HG03196 (cell line): ENCODE measurements around the gene METTL24.

Experiments
- ATAC-seq: cut with Tn5 transposase; IDR thresholded peaks from one replicate; pipeline ENCODE4 v1.9.1; 2021; ENCODE audit not compliant: unreplicated experiment

METTL24 gene

GRCh38 chr6:110338820-110339470 lies 19.2 kb downstream of the METTL24 start:
- no peak for ATAC-seq

DNA sequence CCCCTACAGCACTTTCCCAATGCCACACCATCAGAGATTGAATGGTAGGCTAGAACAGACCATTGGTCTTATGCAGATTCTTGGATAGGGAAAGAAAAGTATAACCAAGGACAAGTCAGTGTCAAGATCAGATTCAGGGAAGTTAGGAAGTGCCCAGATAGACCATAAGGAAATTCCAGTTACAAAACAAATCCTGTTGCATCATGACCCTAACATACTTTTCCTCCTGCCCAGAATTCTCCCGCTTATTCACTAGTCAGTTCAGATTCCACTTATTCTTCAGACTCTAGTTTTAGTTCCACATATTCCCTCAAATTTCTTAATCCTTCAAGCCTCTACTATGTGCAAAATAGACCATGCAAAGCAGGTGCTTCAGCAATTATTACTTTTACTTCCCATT lies 20.7 kb downstream of the METTL24 start:
- no peak for ATAC-seq

DNA sequence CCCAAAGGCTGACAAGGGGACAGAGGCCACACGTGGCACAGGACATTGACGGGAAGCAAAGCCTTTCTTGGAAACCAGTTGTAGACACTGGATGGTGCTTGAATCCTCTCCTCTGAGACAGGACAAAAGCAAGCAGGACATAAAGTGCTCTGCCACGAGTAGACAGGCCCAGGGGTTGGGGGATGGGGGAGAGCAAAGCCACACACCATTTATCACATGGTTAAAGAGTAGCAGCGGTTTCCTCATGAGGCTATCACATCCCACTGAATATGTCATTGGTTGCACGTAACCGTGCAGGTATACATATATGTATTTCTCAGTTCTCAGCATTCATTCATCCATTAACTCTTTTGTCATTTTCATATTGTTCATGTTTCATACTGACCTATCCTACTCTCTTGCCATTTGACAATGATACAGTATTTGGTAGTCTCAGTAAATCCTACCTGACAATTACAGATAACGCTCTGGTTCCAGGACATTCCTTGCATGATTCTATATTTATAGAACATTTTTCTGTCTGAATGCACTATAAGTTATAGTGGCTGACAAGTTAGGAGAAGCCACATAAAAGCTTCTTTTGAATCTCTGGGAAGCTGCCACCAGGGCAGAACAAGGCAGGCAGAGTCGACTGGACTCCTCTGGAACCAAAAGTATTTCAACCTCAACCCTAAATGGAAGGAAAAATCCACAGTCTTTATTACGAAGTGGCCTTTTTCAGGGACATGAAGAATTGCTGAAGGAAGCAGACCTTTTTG lies 23.5 kb downstream of the METTL24 start:
- ATAC-seq, result no peak

GRCh38 chr6:110332281-110332680 lies 25.9 kb downstream of the METTL24 start:
- no peak for ATAC-seq

DNA sequence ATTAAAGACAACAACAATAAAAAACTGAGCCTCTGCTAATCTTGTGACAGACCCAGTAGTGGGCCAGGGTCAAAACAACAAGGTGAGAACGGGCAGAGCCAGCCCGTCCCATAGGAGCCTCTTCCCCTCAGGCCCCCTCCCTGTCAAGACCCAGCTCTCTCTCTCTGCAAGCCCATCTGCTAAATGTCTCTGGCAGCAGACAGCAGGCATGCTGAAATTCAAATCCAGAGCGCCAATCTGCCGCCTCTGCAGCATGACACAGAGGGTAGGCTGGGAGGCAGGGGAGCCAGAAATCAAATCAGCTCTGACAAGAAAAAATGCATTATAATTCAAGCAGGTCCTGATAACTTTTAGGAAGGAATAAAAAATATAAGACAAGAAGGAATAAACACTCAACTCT lies 26.3 kb downstream of the METTL24 start:
- no peak for ATAC-seq

DNA sequence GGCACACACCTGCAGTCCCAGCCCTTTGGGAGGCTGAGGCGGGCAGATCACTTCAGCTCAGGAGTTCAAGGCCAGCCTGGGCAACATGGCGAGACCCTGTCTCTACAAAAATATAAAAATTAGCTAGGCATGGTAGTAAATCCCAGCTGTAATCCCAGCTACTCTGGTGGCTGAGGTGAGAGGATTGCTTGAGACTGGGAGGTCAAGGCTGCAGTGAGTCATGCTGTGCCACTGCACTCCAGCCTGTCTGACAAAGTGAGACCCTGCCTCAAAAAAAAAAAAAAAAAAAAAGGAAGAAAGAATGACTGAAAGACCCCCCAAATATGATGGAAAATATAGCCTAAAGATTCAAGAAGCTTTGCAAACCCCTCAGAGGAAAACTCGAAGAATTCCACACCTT lies 26.8 kb downstream of the METTL24 start:
- no peak for ATAC-seq

- ATAC-seq, result no peak
These were observed 28.3 kb downstream of the METTL24 start for GRCh38 chr6:110329714-110330436.

GRCh38 chr6:110329348-110329713 lies 28.8 kb downstream of the METTL24 start:
- no peak for ATAC-seq

GRCh38 chr6:110328259-110328658 lies 29.9 kb downstream of the METTL24 start:
- ATAC-seq, result no peak

GRCh38 chr6:110327391-110327790 lies 30.8 kb downstream of the METTL24 start:
- ATAC-seq, result no peak

- ATAC-seq, result no peak
These were observed 31.5 kb downstream of the METTL24 start for GRCh38 chr6:110326609-110327008.

GRCh38 chr6:110326057-110326456 lies 32.1 kb downstream of the METTL24 start:
- no peak for ATAC-seq

DNA sequence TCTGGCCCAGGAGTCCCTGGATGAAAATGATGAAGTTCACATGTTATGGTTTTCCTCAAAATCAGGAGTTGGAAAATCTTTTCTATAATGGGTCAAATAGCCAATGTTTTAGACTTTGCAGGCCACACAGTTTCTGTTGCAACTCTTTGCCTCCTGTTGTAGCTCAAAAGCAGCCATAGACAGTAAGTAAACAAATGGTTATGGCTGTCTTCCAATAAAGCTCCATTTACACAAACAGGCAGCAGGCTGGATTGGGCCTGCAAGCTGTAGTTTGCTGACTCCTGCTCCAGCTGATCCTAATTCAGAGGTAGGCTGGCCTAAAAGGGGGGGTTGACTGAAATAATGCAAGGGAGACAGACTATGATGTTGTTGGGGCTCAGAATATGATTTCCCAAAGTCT lies 33.0 kb downstream of the METTL24 start:
- no peak for ATAC-seq

GRCh38 chr6:110324548-110324947 lies 33.6 kb downstream of the METTL24 start:
- no peak for ATAC-seq

- no peak for ATAC-seq
These were observed 34.9 kb downstream of the METTL24 start for GRCh38 chr6:110323258-110323657.

DNA sequence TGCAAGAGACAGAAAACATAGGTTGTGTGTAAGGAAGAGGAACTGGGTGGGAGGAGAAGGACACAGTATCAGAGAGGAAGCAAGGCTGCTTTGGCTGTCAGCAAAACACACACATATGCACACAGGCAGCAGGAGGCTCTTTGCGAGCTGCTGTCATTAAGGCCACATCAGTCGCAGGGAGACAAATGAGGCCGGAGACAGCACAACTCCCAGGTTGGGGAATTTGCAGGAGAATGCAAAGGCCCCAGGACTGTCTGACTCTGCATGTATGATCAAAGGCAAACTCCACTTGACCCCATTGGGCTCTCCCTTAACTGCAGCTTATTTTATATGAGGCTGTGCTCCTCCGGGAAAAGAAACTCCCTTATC lies 35.3 kb downstream of the METTL24 start:
- ATAC-seq, result no peak

GRCh38 chr6:110322151-110322873 lies 35.8 kb downstream of the METTL24 start:
- no peak for ATAC-seq

DNA sequence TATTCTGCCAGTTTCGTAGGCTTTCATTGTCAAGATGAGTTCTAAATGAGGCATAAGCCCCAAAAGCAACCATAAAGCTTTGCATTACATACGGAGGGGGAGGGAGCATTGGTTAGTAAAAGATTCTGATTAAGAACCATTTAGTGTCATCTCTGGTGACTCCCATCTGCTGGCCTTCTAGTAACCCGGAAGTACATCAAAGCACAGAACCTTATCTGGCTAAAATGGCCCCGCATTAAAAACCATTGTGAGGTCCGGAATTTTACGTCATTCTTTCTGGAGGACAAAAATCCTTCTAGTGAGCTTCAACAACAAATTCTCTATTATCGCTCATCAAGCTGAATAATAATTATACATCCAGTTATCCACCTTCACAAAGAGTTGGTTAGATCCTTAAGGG lies 37.8 kb downstream of the METTL24 start:
- ATAC-seq, result no peak

DNA sequence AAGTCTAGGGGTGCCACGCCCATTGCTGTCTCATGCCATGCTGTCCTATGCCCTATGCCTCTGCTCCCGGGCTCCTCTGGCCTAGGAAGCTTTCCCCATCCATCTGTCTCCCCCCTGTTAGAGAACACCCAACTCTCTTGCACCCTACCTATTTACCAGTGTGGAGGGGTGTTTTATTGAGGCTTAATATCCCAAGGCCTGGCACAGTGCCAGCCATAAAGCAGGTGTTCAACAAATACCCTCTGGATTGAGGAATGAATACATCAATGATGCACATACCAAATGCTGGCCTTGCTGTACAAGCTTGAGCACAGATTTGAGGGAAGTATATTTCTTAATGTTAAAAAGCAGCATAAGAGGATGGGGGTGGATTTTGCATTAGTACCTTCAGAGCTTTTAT lies 38.3 kb downstream of the METTL24 start:
- no peak for ATAC-seq

- no peak for ATAC-seq
These were observed 38.8 kb downstream of the METTL24 start for GRCh38 chr6:110319381-110319780.

DNA sequence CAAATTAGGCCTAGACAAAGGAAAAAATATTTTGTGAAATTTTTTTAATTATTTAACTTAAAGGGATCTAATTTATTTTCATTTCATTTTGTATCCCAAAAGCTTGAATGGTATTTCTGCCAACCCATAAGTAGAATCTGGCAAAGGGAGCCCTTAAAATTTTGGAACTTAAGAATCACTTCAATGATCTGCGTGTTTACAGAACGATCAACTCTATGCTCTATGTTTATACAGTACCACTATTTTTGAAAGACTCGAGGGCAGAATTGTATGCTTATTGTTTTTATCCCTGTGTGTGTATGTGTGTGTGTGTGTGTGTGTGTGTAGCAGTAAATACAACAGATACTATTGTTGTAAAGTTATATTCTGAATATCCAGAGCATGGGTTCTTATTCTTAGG lies 39.2 kb downstream of the METTL24 start:
- no peak for ATAC-seq

DNA sequence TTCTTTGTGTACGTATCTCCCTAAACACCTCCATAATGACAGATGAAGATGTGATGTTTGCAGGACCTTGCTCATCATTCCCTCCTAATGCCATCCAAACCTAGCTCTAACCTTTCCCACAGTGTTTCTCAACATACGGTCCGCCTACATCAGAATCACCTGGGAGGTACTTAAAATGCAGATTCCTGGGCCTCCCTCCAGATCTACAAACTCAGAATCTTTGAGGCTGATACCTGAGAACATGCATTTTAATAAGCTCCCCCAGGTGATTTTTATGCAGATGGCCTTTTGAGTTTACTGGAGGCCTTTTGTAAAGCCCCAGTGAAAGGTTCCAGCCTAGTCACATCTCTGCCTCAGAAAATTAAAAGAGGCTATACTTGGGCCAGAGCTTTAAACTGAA lies 40.5 kb downstream of the METTL24 start:
- no peak for ATAC-seq
